DMS79 (cell line): Measurements from ENCODE around the gene ABCB11.
"Not testable (repeated sequence)": the region's sequence is repeated elsewhere in the genome, so short reads cannot be mapped to it uniquely, and the experiment has no call there.

Experiments
- DNase-seq: peaks from one replicate; lab custom pipeline; 2025; lab: John Stamatoyannopoulos, UW

ABCB11 gene

DNA sequence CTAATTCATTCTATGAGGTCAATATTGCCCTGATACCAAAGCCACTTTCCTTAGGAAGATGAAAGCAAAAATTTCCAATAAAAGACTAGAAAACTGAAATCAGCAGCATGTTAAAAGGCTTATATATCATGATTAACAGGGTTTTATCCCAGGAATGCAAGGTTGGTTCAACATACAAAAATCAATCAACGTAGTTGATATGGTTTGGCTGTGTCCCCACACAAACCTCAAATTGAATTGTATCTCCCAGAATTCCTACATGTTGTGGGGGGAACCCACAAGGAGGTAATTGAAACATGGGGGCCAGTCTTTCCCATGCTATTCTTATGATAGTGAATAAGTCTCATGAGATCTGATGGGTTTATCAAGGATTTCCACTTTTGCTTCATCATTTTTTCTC lies 11.7 kb upstream of the ABCB11 start:
- no peak for DNase-seq

DNA sequence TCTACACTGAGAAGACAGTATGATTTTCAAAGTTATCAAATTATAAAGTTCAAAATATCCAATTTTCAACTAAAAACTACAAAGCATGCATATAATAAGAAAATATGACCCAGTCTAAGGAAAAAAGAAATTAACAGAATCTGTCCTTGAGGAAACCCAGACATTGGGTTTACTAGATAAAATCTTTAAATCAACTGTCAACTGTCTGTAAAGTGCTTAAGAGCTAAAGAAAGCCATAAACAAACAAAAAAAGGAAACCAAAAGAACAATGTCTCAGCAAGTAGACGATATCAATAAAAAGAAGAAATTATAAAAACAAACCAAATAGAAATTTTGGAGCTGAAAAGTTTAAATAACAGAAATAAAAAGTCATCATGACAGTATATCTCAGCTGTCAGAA lies 10.5 kb upstream of the ABCB11 start:
- DNase-seq = no peak

DNA sequence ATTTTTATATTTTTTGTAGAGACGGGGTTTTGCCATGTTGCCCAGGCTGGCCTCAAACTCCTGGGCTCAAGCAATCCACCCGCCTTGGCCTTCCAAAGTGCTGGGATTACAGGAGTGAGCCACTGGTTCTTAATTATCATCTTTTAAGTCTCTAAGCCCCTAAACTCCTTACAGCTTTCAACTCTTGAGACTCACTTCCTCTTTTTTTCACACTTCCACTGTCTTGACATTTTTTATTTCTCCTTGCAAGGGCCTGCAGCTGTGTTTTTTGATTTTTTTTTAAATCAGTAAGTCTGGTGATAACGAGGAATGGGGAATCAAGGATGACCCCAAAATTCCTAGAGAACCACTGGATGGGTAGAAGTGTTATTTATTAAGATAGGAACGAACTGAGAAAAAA lies 8.6 kb upstream of the ABCB11 start:
- no peak for DNase-seq

GRCh38 chr2:169038338-169038757 lies 7.2 kb upstream of the ABCB11 start:
- DNase-seq = no peak

GRCh38 chr2:169036736-169037440 lies 5.8 kb upstream of the ABCB11 start:
- no peak for DNase-seq

DNA sequence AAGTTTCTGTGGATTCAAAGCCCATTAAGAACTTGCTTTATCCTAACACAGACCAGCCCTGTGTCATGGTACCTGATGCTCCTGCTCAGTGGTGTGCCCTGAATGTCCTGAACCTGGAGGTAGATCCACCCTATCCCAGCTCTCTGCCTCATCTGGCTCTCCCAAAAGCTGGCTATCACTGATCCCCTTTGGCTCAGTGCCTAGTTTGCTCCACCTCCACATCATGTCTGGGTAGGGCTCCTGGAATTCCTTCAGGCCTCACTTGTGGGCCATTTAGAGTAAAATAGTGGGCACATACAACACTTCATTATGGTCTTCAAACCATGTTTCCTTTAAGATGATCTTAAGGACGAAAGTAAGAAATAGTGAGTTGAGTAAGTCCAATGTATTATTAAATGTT lies 4.8 kb upstream of the ABCB11 start:
- no peak for DNase-seq

GRCh38 chr2:169034984-169035544 lies 3.9 kb upstream of the ABCB11 start:
- DNase-seq = no peak

DNA sequence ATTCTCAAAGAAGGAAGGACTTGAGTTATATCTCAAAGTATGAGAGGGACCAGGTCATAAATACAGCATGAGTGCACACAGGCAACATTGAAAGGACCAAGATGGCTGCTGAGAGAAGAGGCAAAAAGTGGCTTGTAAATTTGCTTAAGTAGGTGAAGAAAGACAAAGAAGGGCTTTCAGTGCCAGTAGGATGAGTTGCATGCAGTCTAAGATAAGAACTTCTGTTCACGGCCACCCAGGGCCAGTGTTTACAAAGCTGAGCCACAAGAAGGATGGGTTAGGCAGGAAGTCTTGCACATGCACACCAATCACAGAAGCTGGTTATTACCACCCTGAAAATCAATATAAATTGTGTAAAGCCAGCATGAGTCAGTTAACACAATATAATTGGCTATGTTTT lies 3.1 kb upstream of the ABCB11 start:
- DNase-seq = no peak

GRCh38 chr2:169029341-169029740 lies 1.8 kb downstream of the ABCB11 start:
- no peak for DNase-seq

DNA sequence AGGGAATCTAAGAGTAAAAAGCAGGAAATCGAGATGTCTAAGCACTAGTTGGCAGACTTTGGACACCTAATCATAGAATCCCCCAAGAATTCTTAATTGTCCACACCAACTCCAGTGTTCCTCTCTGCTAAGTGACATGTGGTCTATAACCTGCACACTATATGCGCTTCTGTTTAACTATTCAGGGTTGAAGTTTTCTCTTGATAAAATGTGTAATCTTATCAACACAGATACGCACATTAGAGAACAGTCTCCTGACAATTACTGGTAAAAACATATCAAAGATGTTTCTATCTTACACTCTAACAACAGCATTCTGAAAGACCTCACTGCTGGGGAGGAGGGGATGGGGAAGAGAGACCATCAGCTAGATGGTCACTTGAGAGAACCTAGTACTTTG lies 3.9 kb downstream of the ABCB11 start:
- no peak for DNase-seq

DNA sequence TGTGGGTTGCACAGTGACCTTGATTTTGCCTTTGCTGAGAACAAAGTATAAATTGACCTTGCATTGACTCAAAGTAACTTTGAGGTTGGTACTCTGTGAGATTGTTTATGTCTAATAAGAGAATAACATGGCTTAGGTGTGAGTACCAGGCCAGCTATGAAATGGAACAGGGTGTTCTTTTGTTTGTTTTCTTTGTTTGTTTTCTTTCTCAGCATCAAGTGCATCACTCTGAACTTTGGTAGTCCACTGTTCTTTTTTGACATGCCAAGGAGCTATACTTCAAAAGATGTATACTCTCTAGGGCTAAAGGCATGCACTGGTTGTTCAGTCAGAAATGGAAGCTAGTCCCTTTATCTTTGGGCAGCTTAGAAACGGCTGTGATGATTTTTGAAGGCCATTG lies 5.1 kb downstream of the ABCB11 start:
- DNase-seq = no peak

DNA sequence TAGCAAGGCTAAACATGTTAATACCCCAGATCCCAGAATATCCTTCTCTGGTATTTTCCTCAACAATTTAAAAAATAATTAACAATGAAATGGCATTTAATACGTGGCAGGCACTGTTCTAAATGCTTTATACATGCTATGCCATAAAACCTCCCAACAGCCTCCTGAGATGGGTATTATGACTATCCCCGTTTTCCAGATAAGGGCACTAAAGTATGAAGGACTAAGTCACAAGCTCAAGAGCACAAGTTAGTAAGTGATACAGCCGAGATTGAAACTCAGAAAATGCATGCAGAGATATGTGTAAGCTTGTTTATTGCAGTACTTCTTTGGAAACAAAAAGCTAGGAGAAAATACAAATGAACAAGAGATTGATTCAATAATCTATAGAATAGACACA lies 8.0 kb downstream of the ABCB11 start:
- no peak for DNase-seq

DNA sequence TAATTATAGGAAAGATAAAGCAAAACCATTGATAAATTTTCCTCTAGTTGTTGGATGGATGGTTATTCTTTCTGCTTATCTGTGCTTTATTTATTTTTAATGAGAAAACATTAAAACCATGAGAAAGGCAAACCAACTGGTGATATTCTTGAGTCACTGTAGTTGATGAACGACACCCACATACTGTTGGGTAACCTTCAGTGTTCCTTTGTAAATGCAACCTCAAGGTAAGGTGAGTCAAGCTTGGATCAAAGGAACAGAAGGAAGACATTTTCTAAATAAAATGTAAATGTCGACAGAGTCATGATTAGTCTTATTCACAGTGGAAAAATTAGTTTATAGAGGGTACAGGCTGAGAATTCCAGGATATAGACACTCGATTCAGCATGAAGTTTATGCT lies 12.7 kb downstream of the ABCB11 start:
- no peak for DNase-seq

DNA sequence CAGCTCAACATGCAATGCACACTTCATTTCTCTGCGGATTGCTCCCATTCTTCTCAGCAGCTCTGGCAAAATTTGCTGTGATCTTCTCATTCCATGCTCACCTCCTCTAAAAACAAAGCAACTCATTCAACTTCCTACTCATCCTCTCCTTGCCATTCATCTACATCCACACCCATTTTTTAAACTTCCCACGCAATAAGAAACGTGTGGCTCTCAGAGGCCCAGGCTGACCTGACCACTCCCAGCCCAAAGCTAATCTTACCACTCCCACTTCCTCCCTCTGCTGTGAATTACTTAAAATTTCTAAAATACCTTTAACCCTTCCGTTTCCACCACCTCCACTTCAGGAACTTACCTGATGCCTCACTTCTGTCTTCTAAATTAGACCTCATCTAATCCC lies 15.2 kb downstream of the ABCB11 start:
- no peak for DNase-seq

GRCh38 chr2:169014780-169015179 lies 16.3 kb downstream of the ABCB11 start:
- DNase-seq = no peak

GRCh38 chr2:169013628-169014026 lies 17.5 kb downstream of the ABCB11 start:
- no peak for DNase-seq

DNA sequence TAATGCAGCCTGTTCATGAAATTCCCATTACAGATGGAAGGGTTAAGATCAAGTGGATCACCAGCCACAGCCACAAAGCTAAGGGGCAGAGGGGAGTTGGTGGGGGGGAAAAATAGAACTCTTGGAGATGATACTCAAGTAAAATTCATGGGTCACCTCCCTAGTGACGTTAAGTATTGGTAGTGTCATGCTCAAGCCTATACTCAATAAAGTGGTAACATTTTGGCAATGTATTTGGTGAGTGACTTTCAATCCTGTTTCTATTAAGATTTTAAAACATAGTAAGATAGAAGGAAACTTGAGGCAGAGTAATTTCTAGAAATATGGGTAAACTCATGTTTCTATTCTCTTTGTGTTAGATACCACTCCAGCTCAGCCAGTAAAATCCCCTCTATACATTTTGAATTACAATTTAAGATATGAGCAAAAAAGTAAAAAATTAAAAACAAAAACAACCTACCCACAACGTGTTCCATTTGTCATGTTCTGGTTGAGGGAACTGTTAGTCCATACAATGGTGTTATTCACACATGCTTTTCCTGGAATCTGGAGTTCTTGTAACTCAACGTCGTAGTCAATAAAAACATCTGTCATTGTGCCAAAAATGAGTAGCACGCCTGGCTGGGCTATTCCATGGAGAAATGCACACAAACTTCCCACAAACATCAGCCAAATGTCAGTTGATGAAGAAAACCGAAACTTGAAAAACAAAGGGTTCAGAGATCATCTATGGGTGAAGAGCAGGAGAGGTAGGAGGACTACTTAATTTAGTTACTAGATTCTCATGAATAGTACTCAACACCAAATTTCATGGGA lies 18.1 kb downstream of the ABCB11 start:
- DNase-seq = no peak

GRCh38 chr2:169012191-169012792 lies 18.8 kb downstream of the ABCB11 start:
- not testable (repeated sequence) for DNase-seq

GRCh38 chr2:169011698-169012097 lies 19.4 kb downstream of the ABCB11 start:
- no peak for DNase-seq

GRCh38 chr2:169010633-169011460 lies 20.3 kb downstream of the ABCB11 start:
- no peak for DNase-seq

DNA sequence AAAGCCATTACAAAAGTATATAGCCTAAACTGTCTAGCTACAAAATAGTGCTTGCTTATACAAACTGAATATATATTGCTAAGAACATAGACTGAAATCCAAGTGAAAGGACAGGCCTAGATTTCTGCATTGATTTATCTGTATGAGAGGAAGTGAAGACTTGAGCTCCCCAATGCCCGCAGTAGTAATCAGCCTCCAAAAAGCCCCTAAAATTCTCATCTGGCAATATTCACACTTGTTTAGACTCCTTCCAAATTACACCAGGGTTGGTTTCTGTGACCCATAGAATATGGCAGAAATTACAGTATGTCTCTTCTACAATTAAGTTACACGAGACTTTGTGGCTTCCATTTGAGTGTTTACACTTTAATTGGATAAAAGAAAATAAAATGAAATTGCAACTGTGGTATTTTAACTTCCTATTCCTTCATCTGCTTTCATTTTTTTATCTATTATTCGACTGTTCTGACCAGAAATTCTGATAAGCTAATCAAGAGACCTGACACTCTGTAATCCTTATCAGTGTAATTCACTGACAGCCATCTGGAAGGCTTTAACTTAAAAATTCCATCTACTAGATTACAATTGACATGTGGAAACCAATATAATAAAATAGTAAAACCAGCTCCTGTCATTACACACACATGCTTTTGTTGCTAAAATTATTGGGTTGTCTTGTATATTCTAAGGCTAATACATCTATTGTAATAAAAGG lies 21.1 kb downstream of the ABCB11 start:
- no peak for DNase-seq
